HepG2 (cell line): ENCODE measurements around the gene TNFAIP2. TPM values are rescaled to one million over a fixed set of nuclear protein-coding genes. Genes with fewer than 3 reads are reported as not detected.

Source experiments
- ATAC-seq: fragments of 200-7000 bp; cut with Tn5 transposase; 3 replicates; pipeline ENCODE4 v1.9.1; 2020; ENCODE audit warnings: mild to moderate bottlenecking, moderate library complexity
- BruUV-seq: library from RNA; stranded (reverse); fragments of 400-500 nt; replicated peaks from 2 replicates; lab custom pipeline; 2021; lab: Mats Ljungman, UMichigan
- CTCF ChIA-PET: fragments of 300-600 bp; formaldehyde crosslinking; extraction: SDS; loops from one replicate; lab custom pipeline; 2021; ENCODE audit warnings: low total read pairs, inconsistent platforms, low intra/inter-chr PET ratio; lab: Yijun Ruan, JAX
- POLR2A ChIA-PET: fragments of 350-600 bp; sonication (Branson Sonifier 250); formaldehyde crosslinking; loops from one replicate; lab custom pipeline; 2020; ENCODE audit warnings: antibody characterized with exemption, inconsistent platforms; lab: Yijun Ruan, JAX
- DNase-seq: peaks from one replicate; pipeline ENCODE4 v3.0.0-alpha.2; 2015; ENCODE audit warnings: low spot score
- FAIRE-seq: peaks from 3 replicates; lab custom pipeline; 2011; peaks lifted over from hg19 to GRCh38; lab: Jason Lieb, UNC
- H2AFZ ChIP-seq: one replicate; pipeline ENCODE4 v1.6.1; 2011; ENCODE audit warnings: low read length, inconsistent platforms
- H3K27ac ChIP-seq: fragments of 300-600 bp; 3 replicates; pipeline ENCODE4 v1.8.0; 2011; ENCODE audit warnings: mixed run types, mild to moderate bottlenecking, mixed read lengths, low read length, inconsistent platforms; ENCODE audit not compliant: insufficient read depth; ENCODE audit errors: extremely low read length
- H3K27me3 ChIP-seq, 2 experiments: fragments of 200-600 bp in 1 of 2; 2 replicates in 1 of 2; 3 replicates in 1 of 2; pipeline versions ENCODE4 v1.6.0 to v1.8.0; 2011; ENCODE audit warnings: low read length in 2 of 2, mild to moderate bottlenecking in 2 of 2, moderate library complexity in 2 of 2, inconsistent platforms in 1 of 2; ENCODE audit not compliant: insufficient read depth in 2 of 2, control insufficient read depth in 1 of 2
- H3K36me3 ChIP-seq, 2 experiments: fragments of 200-600 bp in 1 of 2; replicated peaks in 1 of 2; 2 replicates in 1 of 2; 3 replicates in 1 of 2; pipeline versions ENCODE4 v1.5.1 to v1.8.0; 2011; ENCODE audit warnings: low read length in 2 of 2, inconsistent platforms in 1 of 2; ENCODE audit not compliant: insufficient read depth in 2 of 2, control insufficient read depth in 1 of 2
- H3K4me1 ChIP-seq: 2 replicates; pipeline ENCODE4 v1.5.1; 2012; ENCODE audit warnings: low read length, inconsistent platforms; ENCODE audit not compliant: insufficient read depth
- H3K4me2 ChIP-seq: 2 replicates; pipeline ENCODE4 v1.6.0; 2011; ENCODE audit warnings: low read depth, low read length, inconsistent platforms
- H3K4me3 ChIP-seq, 3 experiments: fragments of 200-600 bp in 1 of 3; sonication (generic), shearing (Covaris generic) in 1 of 3; replicated peaks in 1 of 3; 2 replicates each; pipeline ENCODE4 v1.5.1; 2011 to 2016; ENCODE audit warnings: low read length in 3 of 3, inconsistent platforms in 2 of 3, low read depth in 2 of 3, mild to moderate bottlenecking in 2 of 3, control low read depth in 1 of 3, mixed read lengths in 1 of 3; ENCODE audit not compliant: insufficient read depth in 1 of 3
- H3K79me2 ChIP-seq: one replicate; pipeline ENCODE4 v1.6.1; 2011; ENCODE audit warnings: low read length, inconsistent platforms; ENCODE audit not compliant: insufficient read depth
- H3K9ac ChIP-seq: 2 replicates; pipeline ENCODE4 v1.6.0; 2011; ENCODE audit warnings: mild to moderate bottlenecking, low read depth, low read length, inconsistent platforms; ENCODE audit not compliant: insufficient read depth
- H3K9me3 ChIP-seq: 2 replicates; pipeline ENCODE4 v1.5.1; 2012; ENCODE audit warnings: mild to moderate bottlenecking, low read length
- H4K20me1 ChIP-seq: 2 replicates; pipeline ENCODE4 v1.6.0; 2011; ENCODE audit warnings: inconsistent platforms, mild to moderate bottlenecking, low read length, moderate library complexity; ENCODE audit not compliant: insufficient read depth
- ARHGAP35 ChIP-seq: sonication (generic); formaldehyde crosslinking; IDR thresholded peaks from 2 replicates; pipeline ENCODE4 v1.9.0; 2022; ENCODE audit warnings: mild to moderate bottlenecking, inconsistent platforms, moderate library complexity, missing genetic modification reagents, borderline replicate concordance
- CENPX ChIP-seq: sonication (generic); formaldehyde crosslinking; IDR thresholded peaks from 2 replicates; pipeline ENCODE4 v1.9.0; 2021; ENCODE audit warnings: mild to moderate bottlenecking, missing genetic modification reagents, moderate library complexity
- EP300 ChIP-seq, 3 experiments: sonication (generic) in 1 of 3; formaldehyde crosslinking in 1 of 3; IDR thresholded peaks; 2 replicates each; pipeline versions ENCODE4 v1.5.1 to v1.6.1; 2011 to 2020; ENCODE audit warnings: low read depth in 2 of 3, low read length in 2 of 3, borderline replicate concordance in 1 of 3, improper control_type of control experiment in 1 of 3, mild to moderate bottlenecking in 1 of 3, missing genetic modification reagents in 1 of 3, moderate library complexity in 1 of 3
- ETS1 ChIP-seq: sonication (generic); formaldehyde crosslinking; IDR thresholded peaks from 2 replicates; pipeline ENCODE4 v1.4.0; 2020; ENCODE audit warnings: missing genetic modification reagents
- FOXK2 ChIP-seq: fragments of 450-650 bp; IDR thresholded peaks from 2 replicates; pipeline ENCODE4 v1.6.1; 2016
- MIXL1 ChIP-seq: IDR thresholded peaks from 2 replicates; pipeline ENCODE4 v1.6.1; 2016
- MTF2 ChIP-seq: sonication (generic); formaldehyde crosslinking; IDR thresholded peaks from 2 replicates; pipeline ENCODE4 v1.5.0; 2020; ENCODE audit warnings: missing genetic modification reagents, borderline replicate concordance
- MYNN ChIP-seq: sonication (generic); formaldehyde crosslinking; IDR thresholded peaks from 2 replicates; pipeline ENCODE4 v1.4.0; 2020; ENCODE audit warnings: mild to moderate bottlenecking, low read depth, missing genetic modification reagents
- RFXANK ChIP-seq: IDR thresholded peaks from 2 replicates; pipeline ENCODE4 v1.6.1; 2016
- ZNF275 ChIP-seq: sonication (generic); formaldehyde crosslinking; IDR thresholded peaks from 2 replicates; pipeline ENCODE4 v1.8.0; 2022; ENCODE audit warnings: missing genetic modification reagents, mild to moderate bottlenecking, inconsistent platforms, borderline replicate concordance
- ZNF343 ChIP-seq: sonication (generic); formaldehyde crosslinking; IDR thresholded peaks from 2 replicates; pipeline ENCODE4 v1.4.0; 2020; ENCODE audit warnings: mild to moderate bottlenecking, missing genetic modification reagents
- ZNF7 ChIP-seq: IDR thresholded peaks from 2 replicates; pipeline ENCODE4 v1.6.1; 2016; ENCODE audit warnings: missing biosample characterization, missing genetic modification reagents
- ZSCAN20 ChIP-seq: sonication (generic); formaldehyde crosslinking; IDR thresholded peaks from 2 replicates; pipeline ENCODE4 v1.4.0; 2020; ENCODE audit warnings: missing genetic modification reagents, mild to moderate bottlenecking, borderline replicate concordance
- WGBS: methylation state at CpG from one replicate; pipeline ENCODE4 v1.1.6; 2017; ENCODE audit warnings: low lambda C conversion rate; 5-methylcytosine and 5-hydroxymethylcytosine counted together
- in situ Hi-C: cut with HindIII; loops from 2 replicates; pipeline ENCODE4 v1.10.0; 2017; ENCODE audit warnings: low pct_unique_long_range_greater_than_20kb; ENCODE audit not compliant: extremely low pct_ligation_motif_present
- intact Hi-C: fragments of 100-400 bp; cut with micrococcal nuclease; formaldehyde crosslinking; loops from one replicate; pipeline ENCODE4 v1.10.0; 2022; ENCODE audit not compliant: unreplicated experiment
- polyA plus RNA-seq, 8 experiments: library from polyadenylated mRNA; depleted of rRNA in 3 of 8; stranded (reverse) in 7 of 8; unstranded in 1 of 8; fragments of >200 nt; fragmentation: Illumina TruSeq in 4 of 8; extraction: Trizol in 4 of 8; gene quantifications; 2 replicates each; pipeline versions ENCODE4 v1.2.1 to v1.2.3, GENCODE V29; 2011 to 2016; ENCODE audit warnings: low read depth in 4 of 8, missing spikeins in 1 of 8, mixed read lengths in 1 of 8; ENCODE audit not compliant: insufficient read depth in 1 of 8
- total RNA-seq, 5 experiments: library from RNA; depleted of rRNA; stranded (reverse); fragments of >200 nt; fragmentation: Illumina TruSeq; extraction: Trizol; gene quantifications; 2 replicates each; pipeline ENCODE4 v1.2.3, GENCODE V29; 2016; ENCODE audit warnings: low read depth in 1 of 5
- TF ChIP-seq, protein P1 (sequence below): sonication (generic); formaldehyde crosslinking; IDR thresholded peaks from 2 replicates; pipeline ENCODE4 v1.5.0; 2020; ENCODE audit warnings: missing genetic modification reagents, mild to moderate bottlenecking, borderline replicate concordance
- TF ChIP-seq, protein P2 (sequence below): IDR thresholded peaks from 2 replicates; pipeline ENCODE4 v1.6.1; 2018; ENCODE audit warnings: missing genetic modification reagents, mild to moderate bottlenecking, missing compliant biosample characterization

TNFAIP2 gene
- total and polyA plus RNA-seq, 2 of the 13 experiments (the other 11 are each of a cell fraction or from before 2014, with no cell fraction given): 0.46 to 1.5 TPM

GRCh38 chr14:103160321-103161053, 37.2 kb downstream of the TNFAIP2 start:
- 69% methylated on average over 10 of the region's 13 CpGs for WGBS
- TF ChIP-seq ZNF343: no peak
- no peak for TF ChIP-seq CENPX (CRISPR knock-in tag)
- TF ChIP-seq EP300 (IDR thresholded peaks at IDR 0.05; ENCODE audit: low read depth in 2 of 2, low read length in 2 of 2): no peak
- TF ChIP-seq EP300 (CRISPR knock-in tag; IDR thresholded peaks at IDR 0.05; ENCODE audit: borderline replicate concordance): no peak
- no peaks in the 10 kb centered on the region for H3K36me3 ChIP-seq
- CTCF ChIA-PET: no interaction called here
- POLR2A ChIA-PET: no interaction called here
- DNase-seq (no peak), ATAC-seq (no peak), FAIRE-seq (no peak)
- H3K9ac ChIP-seq: no peak overlapping the region
- no peak overlapping the region for H3K4me3 ChIP-seq
- no peaks in the 10 kb centered on the region for H3K79me2 ChIP-seq
- no peaks in the 10 kb centered on the region for H4K20me1 ChIP-seq
- BruUV-seq: no TSS peak
- H3K4me1 ChIP-seq: peaks cover 14% of the 10 kb centered on the region
- no peak overlapping the region for H3K4me2 ChIP-seq
- in situ Hi-C loops (no loop called here), intact Hi-C loops (no loop called here)
- H3K9me3 ChIP-seq: no peaks in the 10 kb centered on the region
- H3K27ac ChIP-seq: no peak overlapping the region
- H3K27me3 ChIP-seq: peaks cover 5 to 28% of the 10 kb centered on the region in 2 experiments; a peak in 4 of 5 replicates
- no peak overlapping the region for H2AFZ ChIP-seq

GRCh38 chr14:103161054-103161397, 37.8 kb downstream of the TNFAIP2 start:
- DNase-seq (no peak), ATAC-seq (no peak), FAIRE-seq (no peak)
- BruUV-seq: no TSS peak
- in situ Hi-C loops (no loop called here), intact Hi-C loops (no loop called here)
- 26% methylated on average over 4 of the region's 4 CpGs for WGBS
- H2AFZ ChIP-seq: no peak overlapping the region
- H3K4me3 ChIP-seq: no peak overlapping the region
- no peak overlapping the region for H3K27ac ChIP-seq
- ChIA-PET CTCF (no interaction called here), POLR2A (no interaction called here)
- no peaks in the 10 kb centered on the region for H3K36me3 ChIP-seq
- no peaks in the 10 kb centered on the region for H4K20me1 ChIP-seq
- peaks cover 5 to 33% of the 10 kb centered on the region in 2 experiments; a peak in 4 of 5 replicates for H3K27me3 ChIP-seq
- no peaks in the 10 kb centered on the region for H3K9me3 ChIP-seq
- peaks cover 9% of the 10 kb centered on the region for H3K4me1 ChIP-seq
- no peak overlapping the region for H3K4me2 ChIP-seq
- H3K9ac ChIP-seq: no peak overlapping the region
- no peaks in the 10 kb centered on the region for H3K79me2 ChIP-seq
- TF ChIP-seq ZSCAN20 (CRISPR knock-in tag) (no peak), MIXL1 (CRISPR knock-in tag) (no peak), ETS1 (CRISPR knock-in tag) (no peak), ARHGAP35 (CRISPR knock-in tag) (no peak), MYNN (CRISPR knock-in tag) (no peak), MTF2 (CRISPR knock-in tag) (no peak), ZNF7 (CRISPR knock-in tag) (no peak), FOXK2 (no peak), RFXANK (no peak), ZNF275 (CRISPR knock-in tag) (no peak)
- TF ChIP-seq, protein P1, sequence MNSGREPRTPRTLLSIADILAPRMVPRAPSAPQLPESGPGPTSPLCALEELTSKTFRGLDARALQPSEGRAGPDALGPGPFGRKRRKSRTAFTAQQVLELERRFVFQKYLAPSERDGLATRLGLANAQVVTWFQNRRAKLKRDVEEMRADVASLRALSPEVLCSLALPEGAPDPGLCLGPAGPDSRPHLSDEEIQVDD (CRISPR knock-in tag): no peak
- TF ChIP-seq, protein P2, sequence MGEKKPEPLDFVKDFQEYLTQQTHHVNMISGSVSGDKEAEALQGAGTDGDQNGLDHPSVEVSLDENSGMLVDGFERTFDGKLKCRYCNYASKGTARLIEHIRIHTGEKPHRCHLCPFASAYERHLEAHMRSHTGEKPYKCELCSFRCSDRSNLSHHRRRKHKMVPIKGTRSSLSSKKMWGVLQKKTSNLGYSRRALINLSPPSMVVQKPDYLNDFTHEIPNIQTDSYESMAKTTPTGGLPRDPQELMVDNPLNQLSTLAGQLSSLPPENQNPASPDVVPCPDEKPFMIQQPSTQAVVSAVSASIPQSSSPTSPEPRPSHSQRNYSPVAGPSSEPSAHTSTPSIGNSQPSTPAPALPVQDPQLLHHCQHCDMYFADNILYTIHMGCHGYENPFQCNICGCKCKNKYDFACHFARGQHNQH: no peak
